GM10266 (cell line): ENCODE data around the gene TEKTIP1.
"Not testable (repeated sequence)": the region's sequence is repeated elsewhere in the genome, so short reads cannot be mapped to it uniquely, and the experiment has no call there.

Experiments used
- DNase-seq: peaks from one replicate; pipeline ENCODE4 v3.0.0; 2012; ENCODE audit errors: extremely low spot score
- TF ChIP-seq, protein P1 (sequence below): IDR thresholded peaks from 2 replicates; pipeline ENCODE4 v1.5.1; 2012; ENCODE audit warnings: mild to moderate bottlenecking, low read depth; ENCODE audit not compliant: control insufficient read depth, insufficient read depth; ENCODE audit errors: missing control alignments

The TEKTIP1 gene

DNA sequence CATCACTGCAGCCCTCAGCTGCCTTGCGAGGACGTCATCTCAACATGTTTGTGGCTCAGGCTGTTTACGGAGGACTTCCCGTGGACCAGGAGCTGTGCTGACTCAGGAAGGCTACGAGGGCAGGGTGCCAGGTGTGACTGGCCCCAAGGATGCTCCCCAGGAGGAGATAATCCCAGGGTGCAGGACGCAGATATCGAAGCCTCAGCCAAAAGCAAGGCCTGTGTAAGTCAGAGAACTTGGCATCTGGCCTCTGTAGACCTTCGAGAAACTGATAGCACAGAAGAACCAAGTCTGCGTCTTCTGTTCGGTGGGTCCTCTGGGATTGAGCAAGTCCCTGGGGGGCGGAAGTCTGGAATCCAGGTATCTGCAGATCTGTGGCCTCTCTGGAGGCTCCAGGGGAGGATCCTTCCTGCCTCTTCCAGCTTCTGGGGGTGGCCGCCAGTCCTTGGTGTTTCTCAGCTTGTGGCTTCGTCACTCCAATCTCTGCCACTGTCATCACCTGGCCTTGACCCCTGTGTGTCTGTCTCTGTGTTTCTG, 35.9 kb upstream of the TEKTIP1 start:
- TF ChIP-seq, protein P1, sequence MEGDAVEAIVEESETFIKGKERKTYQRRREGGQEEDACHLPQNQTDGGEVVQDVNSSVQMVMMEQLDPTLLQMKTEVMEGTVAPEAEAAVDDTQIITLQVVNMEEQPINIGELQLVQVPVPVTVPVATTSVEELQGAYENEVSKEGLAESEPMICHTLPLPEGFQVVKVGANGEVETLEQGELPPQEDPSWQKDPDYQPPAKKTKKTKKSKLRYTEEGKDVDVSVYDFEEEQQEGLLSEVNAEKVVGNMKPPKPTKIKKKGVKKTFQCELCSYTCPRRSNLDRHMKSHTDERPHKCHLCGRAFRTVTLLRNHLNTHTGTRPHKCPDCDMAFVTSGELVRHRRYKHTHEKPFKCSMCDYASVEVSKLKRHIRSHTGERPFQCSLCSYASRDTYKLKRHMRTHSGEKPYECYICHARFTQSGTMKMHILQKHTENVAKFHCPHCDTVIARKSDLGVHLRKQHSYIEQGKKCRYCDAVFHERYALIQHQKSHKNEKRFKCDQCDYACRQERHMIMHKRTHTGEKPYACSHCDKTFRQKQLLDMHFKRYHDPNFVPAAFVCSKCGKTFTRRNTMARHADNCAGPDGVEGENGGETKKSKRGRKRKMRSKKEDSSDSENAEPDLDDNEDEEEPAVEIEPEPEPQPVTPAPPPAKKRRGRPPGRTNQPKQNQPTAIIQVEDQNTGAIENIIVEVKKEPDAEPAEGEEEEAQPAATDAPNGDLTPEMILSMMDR = no peak
- no peak for DNase-seq

DNA sequence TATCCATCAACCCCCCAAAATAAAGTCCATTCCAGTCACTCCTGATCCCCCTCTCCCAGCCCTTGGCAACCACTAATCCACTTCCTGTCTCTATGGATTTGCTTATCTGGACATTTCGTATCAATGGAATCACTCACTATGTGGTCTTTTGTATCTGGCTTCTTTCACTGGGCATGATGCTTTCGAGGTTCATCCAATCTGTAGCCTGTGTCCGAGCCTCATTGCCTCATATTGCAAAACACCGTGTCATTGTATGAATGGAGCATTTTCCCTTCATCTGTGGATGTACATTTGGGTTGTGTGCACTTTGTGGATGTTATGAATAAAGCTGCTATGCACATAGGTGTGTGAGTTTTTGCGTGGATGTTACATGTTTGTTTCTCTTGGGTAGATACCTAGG, 34.2 kb upstream of the TEKTIP1 start:
- no peak for DNase-seq
- TF ChIP-seq, protein P1 = no peak

- DNase-seq = peak; percentile 100
- TF ChIP-seq, protein P1 = no peak
Observed at GRCh38 chr19:3505598-3506383, 33.2 kb upstream of the TEKTIP1 start, which contains the start of gene FZR1. FZR1 (plus strand) TSS chr19:3506311; CDS start chr19:3522990, 16,679 bp downstream.

GRCh38 chr19:3506384-3507340, 32.3 kb upstream of the TEKTIP1 start:
- DNase-seq = peak; percentile 73
- TF ChIP-seq, protein P1 = no peak

- TF ChIP-seq, protein P1 = no peak
- no peak for DNase-seq
Observed at GRCh38 chr19:3507371-3508120, 31.4 kb upstream of the TEKTIP1 start.

GRCh38 chr19:3508121-3508661, 30.8 kb upstream of the TEKTIP1 start:
- DNase-seq = not testable (repeated sequence)
